Fibroblast of lung (primary cell): ENCODE data around the gene FNDC11. TPM values are rescaled to one million over a fixed set of nuclear protein-coding genes. Genes with fewer than 3 reads are reported as not detected.
"Not testable (repeated sequence)": the region's sequence is repeated elsewhere in the genome, so short reads cannot be mapped to it uniquely, and the experiment has no call there.

ENCODE experiments used
- DNase-seq, 2 donors: peaks; one replicate each; pipeline versions ENCODE4 v3.0.0 to v3.0.0-alpha.2; 2010; ENCODE audit warnings: low read depth in 2 of 2
- H2AFZ ChIP-seq: 2 replicates; pipeline ENCODE4 v1.5.1; 2012; ENCODE audit warnings: low read length, control low read depth, inconsistent platforms
- H3K27ac ChIP-seq: 2 replicates; pipeline ENCODE4 v1.5.1; 2011; ENCODE audit warnings: low read length, control low read depth; ENCODE audit not compliant: insufficient read depth
- H3K27me3 ChIP-seq: 2 replicates; pipeline ENCODE4 v1.5.1; 2011; ENCODE audit warnings: mild to moderate bottlenecking, low read length; ENCODE audit not compliant: control insufficient read depth, insufficient read depth
- H3K36me3 ChIP-seq: 2 replicates; pipeline ENCODE4 v1.5.1; 2011; ENCODE audit warnings: low read length; ENCODE audit not compliant: control insufficient read depth, insufficient read depth
- H3K4me1 ChIP-seq: 2 replicates; pipeline ENCODE4 v1.5.1; 2011; ENCODE audit warnings: low read length; ENCODE audit not compliant: control insufficient read depth, insufficient read depth; ENCODE audit errors: extremely low read depth
- H3K4me2 ChIP-seq: 2 replicates; pipeline ENCODE4 v1.5.1; 2011; ENCODE audit warnings: low read length, control low read depth; ENCODE audit not compliant: insufficient read depth; ENCODE audit errors: extremely low read depth
- H3K4me3 ChIP-seq, 4 experiments: fragments of 200-600 bp in 1 of 4; sonication (generic) in 1 of 4; replicated peaks in 1 of 4; 2 replicates each; pipeline ENCODE4 v1.5.1; 2011 to 2016; ENCODE audit warnings: low read length in 4 of 4, low read depth in 3 of 4, mild to moderate bottlenecking in 3 of 4, control low read depth in 2 of 4, inconsistent platforms in 1 of 4, mixed read lengths in 1 of 4; ENCODE audit not compliant: insufficient read depth in 1 of 4; ENCODE audit errors: control extremely low read depth in 1 of 4
- H3K79me2 ChIP-seq: 2 replicates; pipeline ENCODE4 v1.5.1; 2012; ENCODE audit warnings: mild to moderate bottlenecking, low read length, inconsistent platforms; ENCODE audit not compliant: control insufficient read depth, insufficient read depth
- H3K9ac ChIP-seq: 2 replicates; pipeline ENCODE4 v1.5.1; 2011; ENCODE audit warnings: mild to moderate bottlenecking, low read length, control low read depth; ENCODE audit not compliant: insufficient read depth
- H3K9me3 ChIP-seq: 2 replicates; pipeline ENCODE4 v1.5.1; 2012; ENCODE audit warnings: low read depth, low read length; ENCODE audit not compliant: control insufficient read depth, insufficient read depth
- H4K20me1 ChIP-seq: 2 replicates; pipeline ENCODE4 v1.5.1; 2011; ENCODE audit warnings: low read length; ENCODE audit not compliant: control insufficient read depth, insufficient read depth; ENCODE audit errors: extremely low read depth
- EZH2 ChIP-seq: IDR thresholded peaks from 2 replicates; pipeline ENCODE4 v1.5.1; 2012; ENCODE audit warnings: low read length, control low read depth, mild to moderate bottlenecking; ENCODE audit errors: missing control alignments
- polyA plus RNA-seq, 2 donors: library from polyadenylated mRNA; depleted of rRNA in 1 of 2; stranded (reverse) in 1 of 2; unstranded in 1 of 2; fragments of >200 nt; gene quantifications; 2 replicates each; pipeline ENCODE4 v1.2.1, GENCODE V29; 2011 to 2012; ENCODE audit warnings: missing spikeins in 1 of 2
- total RNA-seq: library from RNA; depleted of rRNA; stranded (reverse); fragments of >200 nt; gene quantifications from 2 replicates; pipeline ENCODE4 v1.2.1, GENCODE V29; 2014
- TF ChIP-seq, protein P1 (sequence below), 2 donors: IDR thresholded peaks in 1 of 2; conservative IDR thresholded peaks in 1 of 2; 1 replicate in 1 of 2; 2 replicates in 1 of 2; pipeline ENCODE4 v1.5.1; 2011 to 2012; ENCODE audit warnings: low read length in 2 of 2, control low read depth in 1 of 2, inconsistent platforms in 1 of 2, low read depth in 1 of 2, mild to moderate bottlenecking in 1 of 2

Gene FNDC11
- total and polyA plus RNA-seq, 2 donors (not counting 1 experiment from before 2014, with no cell fraction given), result 0.22 to 1.7 TPM

DNA sequence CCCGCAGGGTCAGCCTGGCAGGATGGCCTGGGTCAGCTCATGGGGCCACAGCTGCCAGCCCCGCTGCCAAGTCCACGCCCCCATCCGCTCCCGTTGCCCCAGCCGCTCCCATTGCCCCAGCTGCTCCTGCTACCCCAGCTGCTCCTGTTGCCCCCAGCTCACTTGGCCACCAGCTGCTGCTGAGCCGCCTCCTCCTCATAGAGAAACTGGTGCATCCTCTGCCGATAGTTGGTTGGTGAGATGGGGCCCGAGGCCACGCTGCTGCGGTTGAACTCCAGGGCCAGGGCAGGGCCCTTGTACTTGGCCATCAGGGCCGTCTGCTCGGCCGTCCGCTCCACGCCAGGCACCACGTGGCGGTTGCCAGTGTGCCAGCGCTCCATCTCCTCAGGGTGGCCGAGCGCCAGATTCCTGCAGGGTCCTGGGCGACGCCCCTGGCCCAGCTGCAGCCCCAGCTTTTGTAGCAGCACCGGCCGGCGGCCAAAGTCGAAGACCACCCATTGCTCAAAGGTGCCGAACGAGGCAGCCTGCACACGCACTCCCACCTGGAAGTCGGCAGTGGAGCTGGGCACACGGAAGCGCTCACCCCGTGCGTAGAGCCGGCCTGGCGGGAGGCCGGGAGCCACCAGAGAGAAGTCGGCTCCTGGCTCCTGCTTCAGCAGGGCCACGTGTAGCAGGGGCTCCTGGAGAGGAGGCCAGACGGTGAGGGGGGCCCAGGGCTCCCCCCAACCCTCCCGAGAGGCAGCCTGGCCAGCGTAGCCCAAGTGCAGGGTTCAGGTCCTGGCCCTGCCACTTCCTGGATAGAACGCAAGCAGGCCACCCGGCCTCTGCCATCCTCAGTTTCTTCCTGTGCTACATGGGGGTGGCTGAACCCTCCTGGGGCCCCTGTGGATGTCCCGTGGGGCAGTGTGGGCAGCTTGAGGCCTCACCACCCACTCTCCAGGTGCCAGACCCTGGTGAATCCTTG, 15.3 kb downstream of the FNDC11 start:
- Histone ChIP-seq H2AFZ (no peak overlapping the region), H3K9me3 (no peaks in the 10 kb centered on the region), H3K36me3 (peaks cover 13% of the 10 kb centered on the region), H3K27me3 (no peaks in the 10 kb centered on the region), H3K4me3 (no peak overlapping the region), H3K27ac (no peak overlapping the region), H3K9ac (no peak overlapping the region), H4K20me1 (no peaks in the 10 kb centered on the region), H3K79me2 (peaks cover 5% of the 10 kb centered on the region), H3K4me2 (no peak overlapping the region), H3K4me1 (peaks cover 2% of the 10 kb centered on the region)
- DNase-seq, result no peak
- TF ChIP-seq, protein P1, sequence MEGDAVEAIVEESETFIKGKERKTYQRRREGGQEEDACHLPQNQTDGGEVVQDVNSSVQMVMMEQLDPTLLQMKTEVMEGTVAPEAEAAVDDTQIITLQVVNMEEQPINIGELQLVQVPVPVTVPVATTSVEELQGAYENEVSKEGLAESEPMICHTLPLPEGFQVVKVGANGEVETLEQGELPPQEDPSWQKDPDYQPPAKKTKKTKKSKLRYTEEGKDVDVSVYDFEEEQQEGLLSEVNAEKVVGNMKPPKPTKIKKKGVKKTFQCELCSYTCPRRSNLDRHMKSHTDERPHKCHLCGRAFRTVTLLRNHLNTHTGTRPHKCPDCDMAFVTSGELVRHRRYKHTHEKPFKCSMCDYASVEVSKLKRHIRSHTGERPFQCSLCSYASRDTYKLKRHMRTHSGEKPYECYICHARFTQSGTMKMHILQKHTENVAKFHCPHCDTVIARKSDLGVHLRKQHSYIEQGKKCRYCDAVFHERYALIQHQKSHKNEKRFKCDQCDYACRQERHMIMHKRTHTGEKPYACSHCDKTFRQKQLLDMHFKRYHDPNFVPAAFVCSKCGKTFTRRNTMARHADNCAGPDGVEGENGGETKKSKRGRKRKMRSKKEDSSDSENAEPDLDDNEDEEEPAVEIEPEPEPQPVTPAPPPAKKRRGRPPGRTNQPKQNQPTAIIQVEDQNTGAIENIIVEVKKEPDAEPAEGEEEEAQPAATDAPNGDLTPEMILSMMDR (conservative IDR thresholded peaks at IDR 0.05 in 1 of 2, IDR thresholded peaks at IDR 0.05 in 1 of 2; ENCODE audit: low read depth in 1 of 2, low read length in 2 of 2), result no peak
- no peak for TF ChIP-seq EZH2

DNA sequence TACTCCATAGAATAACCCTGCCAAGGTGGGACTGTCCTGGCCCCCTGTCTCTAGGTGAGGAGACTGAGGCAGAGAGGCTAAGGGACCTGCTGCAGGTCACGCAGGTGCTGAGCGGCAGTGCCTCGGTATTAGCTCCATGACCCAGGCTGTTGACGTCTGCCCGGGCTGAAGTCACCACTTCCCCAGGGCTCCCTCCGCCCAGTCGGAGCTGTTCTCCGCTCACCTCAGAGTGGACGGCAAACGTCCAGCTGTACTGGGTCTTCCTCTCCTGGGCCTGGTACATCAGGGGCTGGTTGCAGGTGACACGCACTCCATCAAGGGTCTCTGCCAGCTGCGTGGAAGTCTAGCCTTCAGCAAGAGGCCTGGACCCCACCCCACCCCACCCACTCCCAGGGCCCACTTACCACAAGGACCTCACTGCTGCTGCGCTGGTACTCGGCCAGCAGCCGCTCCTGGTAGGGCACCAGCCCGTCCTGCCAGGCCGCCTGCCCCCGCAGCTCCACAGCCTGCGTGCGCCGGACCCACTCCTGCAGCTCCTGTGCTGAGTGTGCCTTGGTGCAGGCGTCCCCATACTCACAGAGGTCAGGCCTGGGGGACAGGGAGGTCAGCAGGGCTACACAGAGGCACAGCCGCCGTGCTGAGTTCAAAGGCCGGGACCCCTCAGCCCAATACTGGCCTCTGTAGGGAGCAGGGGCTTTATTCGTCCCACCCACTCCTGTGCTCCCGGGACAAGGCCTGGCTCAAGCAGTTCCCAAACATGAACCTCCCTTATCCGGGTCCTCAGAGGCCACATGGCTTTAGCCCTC, 16.5 kb downstream of the FNDC11 start:
- DNase-seq, result no peak
- no peaks in the 10 kb centered on the region for H4K20me1 ChIP-seq
- no peaks in the 10 kb centered on the region for H3K9me3 ChIP-seq
- no peak overlapping the region for H3K27ac ChIP-seq
- no peak for TF ChIP-seq EZH2
- TF ChIP-seq, protein P1 (conservative IDR thresholded peaks at IDR 0.05 in 1 of 2, IDR thresholded peaks at IDR 0.05 in 1 of 2; ENCODE audit: low read depth in 1 of 2, low read length in 2 of 2), result no peak
- no peak overlapping the region for H3K4me2 ChIP-seq
- H3K9ac ChIP-seq, result no peak overlapping the region
- H3K79me2 ChIP-seq, result peaks cover 5% of the 10 kb centered on the region
- no peak overlapping the region for H3K4me3 ChIP-seq
- H3K36me3 ChIP-seq, result peaks cover 10% of the 10 kb centered on the region
- H3K27me3 ChIP-seq, result no peaks in the 10 kb centered on the region
- no peak overlapping the region for H2AFZ ChIP-seq
- H3K4me1 ChIP-seq, result peaks cover 7% of the 10 kb centered on the region

DNA sequence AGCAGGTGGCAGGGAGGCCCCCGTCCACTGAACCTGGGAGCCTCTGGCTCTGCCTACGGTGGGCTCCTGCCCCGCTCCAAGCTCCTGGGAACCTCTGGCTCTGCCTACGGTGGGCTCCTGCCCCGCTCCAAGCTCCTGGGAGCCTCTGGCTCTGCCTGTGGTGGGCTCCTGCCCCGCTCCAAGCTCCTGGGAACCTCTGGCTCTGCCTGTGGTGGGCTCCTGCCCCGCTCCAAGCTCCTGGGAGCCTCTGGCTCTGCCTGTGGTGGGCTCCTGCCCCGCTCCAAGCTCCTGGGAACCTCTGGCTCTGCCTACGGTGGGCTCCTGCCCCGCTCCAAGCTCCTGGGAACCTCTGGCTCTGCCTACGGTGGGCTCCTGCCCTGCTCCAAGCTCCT, 17.1 kb downstream of the FNDC11 start:
- not testable (repeated sequence) for H3K27me3 ChIP-seq, H3K4me2 ChIP-seq, H3K9me3 ChIP-seq, H2AFZ ChIP-seq, H4K20me1 ChIP-seq, H3K27ac ChIP-seq, H3K79me2 ChIP-seq, H3K9ac ChIP-seq, H3K4me1 ChIP-seq, H3K36me3 ChIP-seq, H3K4me3 ChIP-seq, DNase-seq
